GM20000 (cell line): ENCODE results near the gene FGF12.

Experiments
- DNase-seq: peaks from one replicate; pipeline ENCODE4 v3.0.0; 2012; ENCODE audit warnings: low spot score
- TF ChIP-seq, protein P1 (sequence below): IDR thresholded peaks from 2 replicates; pipeline ENCODE4 v1.5.1; 2012; ENCODE audit warnings: mild to moderate bottlenecking, control low read depth; ENCODE audit errors: extremely low read depth, missing control alignments

Gene FGF12

GRCh38 chr3:192326656-192327055 is 400.7 kb downstream of the FGF12 start:
- TF ChIP-seq, protein P1, sequence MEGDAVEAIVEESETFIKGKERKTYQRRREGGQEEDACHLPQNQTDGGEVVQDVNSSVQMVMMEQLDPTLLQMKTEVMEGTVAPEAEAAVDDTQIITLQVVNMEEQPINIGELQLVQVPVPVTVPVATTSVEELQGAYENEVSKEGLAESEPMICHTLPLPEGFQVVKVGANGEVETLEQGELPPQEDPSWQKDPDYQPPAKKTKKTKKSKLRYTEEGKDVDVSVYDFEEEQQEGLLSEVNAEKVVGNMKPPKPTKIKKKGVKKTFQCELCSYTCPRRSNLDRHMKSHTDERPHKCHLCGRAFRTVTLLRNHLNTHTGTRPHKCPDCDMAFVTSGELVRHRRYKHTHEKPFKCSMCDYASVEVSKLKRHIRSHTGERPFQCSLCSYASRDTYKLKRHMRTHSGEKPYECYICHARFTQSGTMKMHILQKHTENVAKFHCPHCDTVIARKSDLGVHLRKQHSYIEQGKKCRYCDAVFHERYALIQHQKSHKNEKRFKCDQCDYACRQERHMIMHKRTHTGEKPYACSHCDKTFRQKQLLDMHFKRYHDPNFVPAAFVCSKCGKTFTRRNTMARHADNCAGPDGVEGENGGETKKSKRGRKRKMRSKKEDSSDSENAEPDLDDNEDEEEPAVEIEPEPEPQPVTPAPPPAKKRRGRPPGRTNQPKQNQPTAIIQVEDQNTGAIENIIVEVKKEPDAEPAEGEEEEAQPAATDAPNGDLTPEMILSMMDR: no peak
- no peak for DNase-seq

DNA sequence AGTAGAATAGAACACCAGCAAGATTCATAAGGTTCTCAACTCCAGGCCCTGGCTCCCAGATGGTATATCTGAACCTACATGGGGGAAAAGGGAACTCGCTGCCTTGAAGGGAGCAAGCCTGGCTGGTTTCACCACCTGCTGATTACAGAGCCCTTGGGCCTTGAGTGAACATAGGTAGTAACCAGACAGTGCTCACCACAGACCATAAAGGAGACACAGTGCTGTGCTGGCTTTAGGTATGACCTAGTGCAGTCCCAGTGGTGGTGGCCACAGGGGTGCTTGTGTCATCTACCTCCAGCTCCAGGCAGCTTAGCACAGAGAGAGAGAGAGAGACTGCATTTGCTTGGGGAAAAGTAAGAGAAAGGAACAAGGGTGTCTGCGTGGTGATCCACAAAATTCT is 409.8 kb downstream of the FGF12 start:
- DNase-seq: no peak
- TF ChIP-seq, protein P1: no peak

GRCh38 chr3:192313605-192314004 is 413.7 kb downstream of the FGF12 start:
- DNase-seq: no peak
- TF ChIP-seq, protein P1: no peak

GRCh38 chr3:192307631-192308030 is 419.7 kb downstream of the FGF12 start:
- no peak for DNase-seq

GRCh38 chr3:192303235-192303634 is 424.1 kb downstream of the FGF12 start:
- DNase-seq: no peak
- TF ChIP-seq, protein P1: no peak

More at GRCh38 chr3:192307631-192308030, 419.7 kb downstream of the FGF12 start:
- TF ChIP-seq, protein P1: no peak

DNA sequence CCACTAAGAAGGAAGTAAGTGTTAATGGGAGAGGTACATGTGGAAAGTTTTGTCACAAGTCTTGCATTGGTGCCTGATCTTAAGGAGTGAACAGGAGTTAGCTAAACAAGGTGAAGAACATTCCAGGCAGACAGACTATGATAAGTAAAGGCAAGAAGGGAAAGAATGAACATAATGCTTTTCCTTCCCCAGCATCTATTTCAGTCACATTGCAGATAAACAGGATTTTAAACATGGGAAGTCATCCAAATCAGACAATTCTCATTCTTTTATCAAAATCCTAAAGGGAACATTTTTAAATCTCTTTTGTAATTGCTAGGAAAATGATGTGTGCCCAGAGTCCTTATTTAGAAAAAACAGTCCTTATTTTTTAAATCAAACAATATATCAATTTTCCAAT is 424.6 kb downstream of the FGF12 start:
- no peak for DNase-seq
- TF ChIP-seq, protein P1: no peak

DNA sequence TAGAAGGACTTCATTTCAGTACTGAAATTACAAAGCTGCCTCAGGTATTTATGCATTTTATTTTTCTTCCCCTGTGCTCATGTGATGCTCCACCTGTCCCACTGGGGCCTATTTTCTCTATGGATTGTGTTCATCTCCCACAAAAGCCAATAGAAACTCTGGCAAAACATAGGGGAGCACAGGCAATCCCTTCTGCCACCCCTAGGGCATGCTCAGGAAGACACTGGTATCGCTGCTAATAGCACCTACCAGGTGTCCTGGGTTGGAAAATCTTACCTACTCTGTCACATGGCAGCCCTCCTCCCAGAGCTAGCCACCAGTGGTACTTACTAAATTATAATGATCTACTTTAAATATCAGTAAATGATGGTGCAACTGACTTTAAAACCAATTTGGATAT is 427.4 kb downstream of the FGF12 start:
- DNase-seq: no peak
- TF ChIP-seq, protein P1: no peak
